Midbrain (tissue), 1 donor: ENCODE data around the gene FXN.
A peak's percentile ranks its signal among the peaks of the same experiment; 100 is the strongest.
"Not testable (repeated sequence)": the region's sequence is repeated elsewhere in the genome, so short reads cannot be mapped to it uniquely, and the experiment has no call there.

Experiments used
- DNase-seq: peaks from one replicate; lab custom pipeline; 2025; lab: John Stamatoyannopoulos, UW

FXN gene

DNA sequence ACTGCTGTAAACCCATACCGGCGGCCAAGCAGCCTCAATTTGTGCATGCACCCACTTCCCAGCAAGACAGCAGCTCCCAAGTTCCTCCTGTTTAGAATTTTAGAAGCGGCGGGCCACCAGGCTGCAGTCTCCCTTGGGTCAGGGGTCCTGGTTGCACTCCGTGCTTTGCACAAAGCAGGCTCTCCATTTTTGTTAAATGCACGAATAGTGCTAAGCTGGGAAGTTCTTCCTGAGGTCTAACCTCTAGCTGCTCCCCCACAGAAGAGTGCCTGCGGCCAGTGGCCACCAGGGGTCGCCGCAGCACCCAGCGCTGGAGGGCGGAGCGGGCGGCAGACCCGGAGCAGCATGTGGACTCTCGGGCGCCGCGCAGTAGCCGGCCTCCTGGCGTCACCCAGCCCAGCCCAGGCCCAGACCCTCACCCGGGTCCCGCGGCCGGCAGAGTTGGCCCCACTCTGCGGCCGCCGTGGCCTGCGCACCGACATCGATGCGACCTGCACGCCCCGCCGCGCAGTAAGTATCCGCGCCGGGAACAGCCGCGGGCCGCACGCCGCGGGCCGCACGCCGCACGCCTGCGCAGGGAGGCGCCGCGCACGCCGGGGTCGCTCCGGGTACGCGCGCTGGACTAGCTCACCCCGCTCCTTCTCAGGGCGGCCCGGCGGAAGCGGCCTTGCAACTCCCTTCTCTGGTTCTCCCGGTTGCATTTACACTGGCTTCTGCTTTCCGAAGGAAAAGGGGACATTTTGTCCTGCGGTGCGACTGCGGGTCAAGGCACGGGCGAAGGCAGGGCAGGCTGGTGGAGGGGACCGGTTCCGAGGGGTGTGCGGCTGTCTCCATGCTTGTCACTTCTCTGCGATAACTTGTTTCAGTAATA lies at the start of gene FXN:
TSS of gene FXN (plus strand) at position 315 of the 871 bp plus-strand sequence. CDS start at position 346, 31 bp downstream.
- DNase-seq = peak; percentile 74

DNA sequence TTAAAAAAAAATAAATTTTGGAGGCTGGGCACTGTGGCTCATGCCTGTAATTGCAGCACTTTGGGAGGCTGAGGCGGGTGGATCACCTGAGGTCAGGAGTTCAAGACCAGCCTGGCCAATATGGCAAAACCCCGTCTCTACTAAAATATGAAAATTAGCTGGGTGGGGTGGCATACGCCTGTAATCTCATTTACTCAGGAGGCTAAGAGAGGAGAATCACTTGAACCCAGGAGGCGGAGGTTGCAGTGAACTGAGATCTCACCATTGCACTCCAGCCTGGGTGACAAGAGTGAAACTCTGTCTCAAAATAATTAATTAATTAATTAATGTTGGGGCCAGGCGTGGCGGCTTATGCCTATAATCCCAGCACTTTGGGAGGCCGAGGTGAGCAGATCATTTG lies 48.6 kb upstream of the FXN start:
- not testable (repeated sequence) for DNase-seq

DNA sequence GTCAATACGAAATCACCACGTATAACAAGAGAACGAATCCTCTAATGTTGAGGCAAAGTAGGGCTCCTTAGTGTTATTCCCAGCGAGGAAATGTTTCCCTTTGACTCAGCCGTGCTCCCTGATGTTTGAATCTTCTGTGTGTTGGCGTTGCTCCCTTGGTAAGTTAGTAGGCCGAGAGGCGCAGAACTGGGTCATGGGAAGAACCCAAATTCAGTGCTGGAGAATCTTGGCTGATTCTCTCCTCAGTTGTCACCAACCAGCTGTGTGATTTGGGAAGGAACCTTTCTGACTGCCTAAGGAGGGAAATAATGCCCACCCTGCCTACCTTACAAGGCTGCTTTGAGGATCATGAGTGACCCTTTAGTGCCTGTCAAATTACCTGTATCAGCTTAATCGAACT lies 44.1 kb upstream of the FXN start:
- DNase-seq = no peak

DNA sequence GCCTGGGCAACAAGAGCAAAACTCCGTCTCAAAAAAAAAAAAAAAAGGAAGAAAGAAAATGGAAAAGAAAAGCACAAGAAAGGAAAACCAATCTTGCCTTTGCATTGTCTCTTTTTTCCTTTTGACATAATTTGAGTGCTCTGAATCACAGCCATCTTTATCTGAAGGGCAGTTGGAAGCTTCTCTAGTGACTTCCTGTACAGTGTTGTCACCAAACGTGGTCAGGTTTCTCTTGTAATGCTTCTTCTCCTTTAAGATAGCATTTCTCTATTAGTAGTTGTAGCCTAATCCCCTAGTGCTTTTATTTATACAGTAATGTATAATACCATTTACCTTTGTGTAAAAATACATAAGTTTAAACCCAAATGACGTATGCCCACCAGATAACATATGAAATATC lies 39.8 kb upstream of the FXN start:
- no peak for DNase-seq

DNA sequence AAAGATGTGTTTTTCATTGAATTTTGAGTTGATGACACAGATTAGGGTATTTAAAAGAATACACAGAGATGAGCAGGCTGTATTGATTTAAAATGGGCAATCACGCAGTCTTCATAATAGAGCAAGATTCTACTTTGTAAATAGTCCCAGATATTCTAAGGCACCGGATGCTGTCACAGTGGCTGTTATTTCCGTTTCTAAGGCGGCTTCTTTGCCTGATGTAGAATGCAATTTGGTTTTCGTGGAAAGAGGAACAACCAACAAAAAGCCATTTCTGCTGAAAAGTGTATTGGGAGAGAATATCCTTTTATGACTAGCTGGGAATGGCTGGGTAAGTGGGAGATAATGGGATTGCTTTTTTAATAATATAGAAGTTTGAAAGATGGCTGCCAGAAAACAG lies 39.1 kb upstream of the FXN start:
- no peak for DNase-seq

DNA sequence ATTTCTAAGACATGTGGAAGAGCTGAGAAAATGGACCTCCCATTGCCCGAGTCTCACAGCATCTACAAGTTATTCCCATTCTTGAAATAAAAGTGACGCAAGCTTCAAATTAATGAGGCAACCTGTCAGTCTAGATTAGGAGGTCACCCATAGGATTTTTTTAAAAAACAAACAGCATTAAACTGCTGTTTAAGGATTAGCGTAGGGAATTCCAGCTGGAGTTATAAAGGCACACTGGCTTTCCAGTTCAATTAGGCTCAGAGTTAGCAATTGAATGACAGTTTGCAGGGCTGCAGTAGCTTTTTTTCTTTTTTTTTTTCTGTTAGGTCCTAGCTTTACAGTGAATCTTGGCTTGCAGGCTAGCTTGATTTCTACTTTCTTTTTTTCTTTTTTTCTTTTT lies 37.9 kb upstream of the FXN start:
- no peak for DNase-seq

DNA sequence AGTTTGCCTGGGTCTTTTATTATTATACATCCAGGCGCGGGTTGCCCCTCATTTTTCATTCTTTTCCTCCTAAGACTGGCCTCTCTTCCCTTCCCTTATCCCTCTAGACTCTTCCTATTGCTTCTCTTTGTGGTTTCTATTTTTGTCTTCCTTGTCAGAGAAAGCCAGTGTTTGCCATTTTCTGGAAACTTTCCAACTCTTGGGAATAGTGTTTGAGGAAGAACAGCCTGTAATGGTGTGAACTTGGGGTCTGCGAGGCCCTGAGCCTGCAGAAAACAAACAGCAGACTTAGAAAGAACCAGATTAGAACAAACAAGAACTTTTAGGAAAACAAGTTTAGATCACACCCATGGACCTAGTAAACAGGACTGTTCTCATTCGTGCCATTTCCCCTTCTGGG lies 37.2 kb upstream of the FXN start:
- no peak for DNase-seq

DNA sequence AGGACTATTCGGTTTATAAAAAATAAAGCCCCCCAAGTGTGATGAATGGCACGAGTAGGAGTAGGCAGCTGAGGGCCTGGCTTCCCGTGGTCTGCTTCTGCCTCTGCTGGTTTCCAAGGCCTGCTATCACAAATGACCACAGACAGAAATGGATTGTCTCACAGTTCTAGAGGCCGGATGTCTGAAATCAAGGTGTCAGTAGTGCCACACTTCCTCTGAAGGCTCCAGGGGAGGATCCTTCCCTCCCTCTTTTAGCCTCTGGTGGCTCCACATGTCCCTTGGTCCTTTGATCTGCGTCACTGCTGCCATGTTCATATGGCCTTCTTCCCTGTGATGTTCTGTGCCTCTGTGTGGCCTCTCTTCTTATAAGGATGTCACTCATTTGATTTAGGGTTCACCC lies 36.7 kb upstream of the FXN start:
- no peak for DNase-seq

DNA sequence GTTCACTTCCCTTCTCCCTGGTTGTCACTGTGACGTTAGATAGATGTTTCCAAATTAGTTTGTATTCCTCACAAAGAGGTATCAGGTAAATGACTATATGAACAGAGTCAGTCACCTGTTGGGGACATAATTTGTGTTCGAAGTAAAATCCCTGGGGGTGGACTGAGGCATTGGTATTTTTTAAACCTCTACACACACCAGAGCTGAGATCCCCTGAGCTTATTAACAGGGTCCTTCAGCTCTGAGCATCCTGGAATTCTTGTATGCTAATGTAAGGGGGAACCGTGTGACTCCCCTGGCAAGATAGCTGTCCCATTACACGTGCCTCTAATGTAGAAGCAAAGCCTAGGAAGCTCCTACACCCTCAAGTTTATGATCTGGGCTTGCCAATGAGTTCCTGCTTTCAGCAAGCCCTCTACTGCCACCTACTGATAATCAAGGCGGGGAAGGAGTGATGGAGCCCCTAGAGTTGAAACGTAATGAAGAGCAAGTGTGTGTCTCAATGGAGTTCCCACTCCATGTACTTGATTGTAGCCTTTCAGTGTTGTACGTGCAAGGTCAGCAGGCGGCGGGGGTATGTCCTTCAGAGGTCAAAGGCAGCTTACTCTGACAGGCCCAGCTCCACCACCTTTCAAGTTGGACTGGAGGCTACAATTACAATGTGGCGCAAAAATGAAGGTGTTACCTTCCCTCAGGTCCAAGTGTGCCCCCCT lies 36.0 kb upstream of the FXN start:
- peak; percentile 80 for DNase-seq

DNA sequence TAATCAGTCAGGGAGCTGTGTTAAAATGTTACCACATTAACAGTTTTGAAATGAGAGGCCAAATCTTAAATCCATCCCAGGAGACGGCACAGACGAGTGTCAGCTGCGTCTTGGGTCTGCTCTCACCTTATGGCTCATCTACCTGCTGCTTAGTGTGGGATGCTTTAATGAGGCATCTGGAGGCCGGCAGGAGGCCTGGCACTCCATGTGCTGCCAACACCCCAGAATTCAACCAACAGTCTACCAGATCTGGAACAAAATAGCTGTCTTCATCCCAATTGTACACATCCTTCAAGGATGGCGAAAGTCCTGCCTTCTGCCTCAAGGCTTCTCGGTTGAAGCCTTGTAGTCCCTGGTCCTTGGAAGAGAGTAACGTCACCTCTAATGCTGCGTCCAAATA lies 33.6 kb upstream of the FXN start:
- no peak for DNase-seq

DNA sequence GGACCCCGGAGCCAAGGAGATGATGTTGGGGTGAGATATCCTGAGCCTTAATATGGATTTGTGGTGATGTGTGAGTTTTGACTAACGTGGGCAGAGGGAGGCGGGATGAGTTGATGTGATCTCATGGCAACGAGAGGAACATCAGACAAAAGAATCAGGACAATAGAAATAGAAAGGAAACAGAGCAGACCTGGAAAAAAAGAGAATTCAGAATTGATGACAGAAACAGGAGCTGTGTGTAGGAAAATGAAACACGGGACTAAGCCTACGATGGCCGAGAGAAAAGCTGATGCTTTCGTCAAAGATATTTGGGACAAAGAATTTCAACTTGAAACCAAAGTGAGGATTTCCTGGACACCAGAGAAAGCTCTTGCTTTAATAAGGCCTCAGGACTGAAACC lies 32.5 kb upstream of the FXN start:
- no peak for DNase-seq

DNA sequence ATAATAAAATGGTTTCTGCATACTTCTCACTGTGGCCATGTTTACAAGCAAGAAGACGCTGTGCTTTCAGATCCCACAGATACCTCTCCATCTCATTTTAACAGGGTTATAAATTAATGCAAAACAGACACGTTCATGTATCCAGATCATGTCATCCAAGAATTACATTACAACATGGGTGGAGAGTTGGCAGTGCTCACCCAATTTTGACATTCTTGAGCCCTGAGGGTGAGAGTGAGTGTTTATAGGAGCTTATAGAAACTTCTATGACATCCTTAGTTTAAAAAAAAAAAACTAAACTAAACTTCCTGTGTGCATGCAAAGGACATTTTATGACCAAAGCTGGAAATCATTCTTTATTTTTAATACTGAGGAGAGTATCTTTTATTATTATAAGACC lies 30.7 kb upstream of the FXN start:
- DNase-seq = no peak

DNA sequence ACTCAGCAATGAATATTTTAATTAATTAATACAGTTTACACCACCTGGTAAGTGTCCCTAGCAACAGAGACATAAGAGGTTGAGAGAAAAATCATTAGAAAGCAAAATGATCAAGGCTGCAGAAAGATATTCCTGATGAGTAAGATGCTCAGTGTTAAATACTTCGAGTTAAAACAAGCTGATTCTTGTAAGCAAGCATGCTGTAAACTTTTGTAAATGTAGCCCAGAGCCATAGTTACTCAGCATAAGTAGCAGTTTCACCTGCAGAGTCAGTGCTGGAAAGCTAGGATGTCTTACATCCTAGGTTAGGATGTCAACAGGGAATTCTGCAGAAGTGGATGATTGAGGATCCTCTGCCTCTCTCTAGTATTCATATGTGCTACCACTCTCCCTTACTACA lies 25.8 kb upstream of the FXN start:
- no peak for DNase-seq

DNA sequence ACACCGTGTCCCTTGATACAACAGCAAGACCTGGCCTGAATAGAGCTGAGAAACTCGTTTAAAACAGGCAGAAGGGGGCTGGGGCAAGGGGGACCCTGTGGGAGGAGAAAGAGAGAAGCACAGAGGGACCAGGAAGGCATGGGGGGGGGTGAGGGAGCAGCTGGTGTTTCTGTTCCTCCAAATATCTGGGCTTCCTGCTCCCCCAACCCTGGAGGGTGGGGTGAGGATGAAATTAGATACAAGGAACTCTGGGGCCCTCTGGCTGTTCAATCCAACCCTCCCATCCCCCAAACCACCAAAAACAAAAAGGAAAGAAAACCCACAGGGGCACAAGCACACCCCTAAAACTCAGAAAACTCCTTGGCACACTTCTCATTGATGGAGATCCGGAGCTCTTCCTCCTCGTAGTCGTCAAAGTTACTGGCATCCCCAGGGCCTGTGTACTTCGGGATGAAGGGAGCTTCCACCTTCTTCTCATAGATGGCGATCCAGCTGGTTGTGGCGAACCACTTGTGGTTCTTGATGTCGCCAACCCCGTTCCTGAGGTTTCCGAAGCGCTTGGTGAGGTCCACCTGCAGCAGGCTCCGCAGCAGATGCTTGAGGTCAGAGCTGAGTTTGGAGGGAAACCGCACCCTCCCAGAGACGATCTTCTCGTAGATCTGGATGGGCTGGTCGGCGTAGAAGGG lies 22.7 kb upstream of the FXN start:
- no peak for DNase-seq

DNA sequence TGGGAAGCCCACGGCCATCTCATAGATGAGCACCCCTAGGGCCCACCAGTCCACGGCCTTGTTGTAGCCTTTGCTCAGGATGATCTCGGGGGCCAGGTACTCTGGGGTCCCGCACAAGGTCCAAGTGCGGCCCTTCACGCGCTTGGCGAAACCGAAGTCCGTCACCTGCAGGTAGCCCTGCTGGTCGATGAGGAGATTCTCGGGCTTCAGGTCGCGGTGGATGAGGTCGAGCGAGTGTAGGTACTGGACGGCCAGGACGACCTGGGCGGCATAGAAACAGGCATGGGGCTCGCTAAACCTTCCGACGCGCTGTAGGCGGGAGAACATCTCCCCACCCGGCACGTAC lies 22.2 kb upstream of the FXN start:
- no peak for DNase-seq

DNA sequence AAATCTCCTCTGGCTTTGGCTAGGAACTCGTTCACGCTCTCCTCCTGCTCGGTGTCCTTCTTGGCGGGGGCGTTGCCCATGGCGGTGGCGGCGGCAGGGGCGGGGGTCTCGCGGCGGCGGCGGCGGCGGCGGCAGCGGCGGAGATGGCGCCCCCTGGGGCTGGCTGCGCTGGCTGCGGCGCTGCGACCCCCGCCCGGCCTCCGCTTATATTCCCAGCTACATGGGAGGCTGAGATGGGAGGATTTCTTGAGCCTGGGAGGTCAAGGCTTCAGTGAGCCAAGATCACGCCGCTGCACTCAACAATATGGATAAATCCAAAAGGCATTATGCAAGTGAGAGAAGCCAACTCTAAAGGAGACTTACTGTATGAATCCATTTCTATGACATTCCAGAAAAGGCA lies 21.5 kb upstream of the FXN start, which contains the start of gene PRKACG:
TSS of gene PRKACG (minus strand) at position 101 of the 400 bp plus-strand sequence. CDS start at position 80, 21 bp downstream.
- DNase-seq = no peak

DNA sequence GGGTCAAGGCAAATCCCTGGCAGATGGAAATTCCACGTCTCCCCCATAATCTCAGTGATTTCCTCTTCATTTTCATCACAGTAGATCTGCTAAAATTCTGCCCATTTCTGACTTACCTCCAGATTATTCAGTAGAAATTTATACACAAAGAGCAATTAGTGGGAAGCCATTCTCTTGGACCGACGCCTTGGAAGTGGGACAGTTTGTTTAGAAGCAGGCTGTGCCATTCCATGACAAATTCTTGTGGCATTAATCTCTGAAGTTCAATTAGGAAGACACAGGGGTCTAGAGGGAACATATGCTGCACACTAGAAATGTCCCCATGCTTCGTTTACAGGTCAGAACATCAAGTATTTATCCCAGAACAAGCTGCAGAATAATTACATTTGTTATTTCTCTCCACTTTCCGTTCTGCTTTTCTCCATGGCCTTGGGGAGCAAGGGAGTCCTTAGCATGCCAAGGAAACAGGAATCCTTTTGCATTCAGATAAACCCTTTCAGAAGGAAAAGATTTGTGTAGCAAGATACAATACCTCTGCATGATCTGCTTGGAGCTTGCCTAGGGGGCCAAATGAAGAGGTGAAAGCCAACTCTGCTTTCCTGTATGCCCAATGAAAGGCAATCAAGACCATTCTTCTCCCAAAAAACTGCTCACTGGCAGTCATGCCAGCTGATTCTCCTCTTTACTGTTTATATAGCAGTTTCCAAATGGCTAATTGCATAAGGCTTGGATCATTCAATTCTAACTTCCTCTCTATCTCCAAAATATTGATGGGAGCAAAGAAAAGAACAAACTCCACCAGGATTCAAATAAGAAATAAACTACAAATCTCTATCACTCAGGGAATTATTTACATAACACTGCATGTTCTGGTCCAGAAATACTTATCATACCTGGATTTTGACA lies 19.1 kb upstream of the FXN start:
- no peak for DNase-seq

DNA sequence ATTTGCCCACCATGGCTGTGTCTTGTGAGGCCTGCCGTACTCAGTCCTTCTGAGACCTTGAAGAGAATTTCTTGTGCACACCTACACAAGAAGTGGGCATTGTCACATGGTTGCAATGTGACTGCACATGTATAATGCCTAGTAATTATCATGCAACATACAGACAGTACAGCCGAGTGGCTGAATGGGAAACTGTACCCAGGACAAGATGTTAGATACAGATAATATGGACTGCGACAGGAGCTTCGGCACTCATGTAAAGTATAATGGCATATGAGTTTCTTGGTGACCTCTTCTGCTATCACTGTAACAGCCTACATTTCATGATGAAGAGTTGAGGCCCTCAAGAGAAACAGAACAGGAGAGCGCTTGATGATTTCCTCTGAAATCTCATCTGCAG lies 16.8 kb upstream of the FXN start:
- DNase-seq = no peak

DNA sequence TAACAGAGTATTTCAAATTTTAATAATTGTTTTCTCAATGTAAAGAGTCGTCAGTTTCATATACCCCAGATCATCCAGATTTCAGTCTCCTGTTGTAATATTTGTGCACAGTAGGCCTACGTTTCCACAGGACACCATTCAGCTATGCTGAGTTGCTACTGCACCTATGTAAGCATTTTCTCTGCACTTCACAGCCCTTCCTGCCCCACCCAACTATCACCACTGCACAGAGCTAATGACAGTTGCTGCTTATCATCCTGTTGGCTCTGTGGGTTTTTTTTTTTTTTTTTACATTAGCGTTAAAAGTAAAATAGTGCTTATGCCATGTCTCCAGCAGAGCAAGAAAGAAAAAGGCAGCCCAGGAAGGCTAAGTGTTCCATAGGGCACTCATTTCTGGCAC lies 15.7 kb upstream of the FXN start:
- no peak for DNase-seq

DNA sequence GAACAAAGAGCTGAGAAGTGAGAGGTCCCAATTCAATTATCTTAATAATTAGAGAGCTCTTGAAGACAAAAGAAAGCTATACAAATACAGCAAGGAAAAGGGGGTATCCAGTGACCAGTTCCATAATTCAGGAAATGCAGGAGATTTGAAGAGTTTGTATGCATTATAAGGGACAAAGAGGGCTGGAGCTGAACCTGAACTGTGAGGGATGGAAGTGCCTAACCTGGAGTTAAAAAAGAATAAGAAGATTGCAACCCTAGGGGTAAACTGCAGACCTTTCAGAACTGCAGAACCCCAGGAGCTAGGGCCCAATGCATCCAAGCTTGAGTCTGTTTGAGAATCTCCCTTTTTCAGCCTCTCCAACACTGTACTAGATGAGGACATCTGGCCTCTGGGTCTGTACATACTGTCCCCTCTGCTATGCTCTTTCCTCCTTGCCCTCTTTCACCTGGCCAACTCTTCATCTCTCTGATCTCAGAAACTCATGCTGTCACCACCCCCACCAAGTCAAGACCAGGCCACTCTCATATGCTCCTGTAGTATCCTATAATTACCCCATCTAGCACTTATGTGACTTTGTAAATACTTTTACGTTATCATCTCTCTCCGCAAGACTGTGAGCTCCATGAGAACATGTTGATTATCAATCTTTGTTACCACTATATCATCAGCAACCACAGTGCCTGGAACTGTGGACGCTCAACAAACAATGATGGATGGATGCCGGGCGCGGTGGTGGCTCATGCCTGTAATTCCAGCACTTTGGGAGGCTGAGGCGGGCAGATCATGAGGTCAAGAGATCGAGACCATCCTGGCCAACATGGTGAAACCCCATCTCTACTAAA lies 15.0 kb upstream of the FXN start:
- DNase-seq = no peak

DNA sequence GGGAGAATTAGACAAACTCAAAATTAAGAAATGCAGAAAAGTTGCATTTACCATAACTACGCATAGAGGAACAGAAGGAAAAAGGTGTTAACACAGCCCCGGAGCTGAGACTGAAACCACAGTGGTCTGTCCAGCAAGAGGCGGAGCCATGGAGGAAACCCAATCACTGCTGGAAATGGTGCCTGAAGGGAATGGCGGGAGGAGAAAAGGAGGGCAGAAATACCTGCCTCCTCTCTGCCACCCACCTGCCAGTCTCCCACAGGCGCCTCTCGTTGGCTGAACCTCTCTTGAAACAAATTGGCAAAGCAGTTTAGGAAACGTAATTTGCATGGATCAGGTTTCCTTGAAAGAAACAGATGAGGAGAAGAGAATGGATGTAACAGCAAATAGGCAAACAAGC lies 11.9 kb upstream of the FXN start:
- no peak for DNase-seq
